Fibroblast of lung (primary cell): ENCODE measurements around the gene EHHADH.

Experiments used
- EZH2 ChIP-seq: IDR thresholded peaks from 2 replicates; pipeline ENCODE4 v1.5.1; 2012; ENCODE audit warnings: low read length, control low read depth, mild to moderate bottlenecking; ENCODE audit errors: missing control alignments
- TF ChIP-seq, protein P1 (sequence below), 2 donors: IDR thresholded peaks in 1 of 2; conservative IDR thresholded peaks in 1 of 2; 1 replicate in 1 of 2; 2 replicates in 1 of 2; pipeline ENCODE4 v1.5.1; 2011 to 2012; ENCODE audit warnings: low read length in 2 of 2, control low read depth in 1 of 2, inconsistent platforms in 1 of 2, low read depth in 1 of 2, mild to moderate bottlenecking in 1 of 2

DNA sequence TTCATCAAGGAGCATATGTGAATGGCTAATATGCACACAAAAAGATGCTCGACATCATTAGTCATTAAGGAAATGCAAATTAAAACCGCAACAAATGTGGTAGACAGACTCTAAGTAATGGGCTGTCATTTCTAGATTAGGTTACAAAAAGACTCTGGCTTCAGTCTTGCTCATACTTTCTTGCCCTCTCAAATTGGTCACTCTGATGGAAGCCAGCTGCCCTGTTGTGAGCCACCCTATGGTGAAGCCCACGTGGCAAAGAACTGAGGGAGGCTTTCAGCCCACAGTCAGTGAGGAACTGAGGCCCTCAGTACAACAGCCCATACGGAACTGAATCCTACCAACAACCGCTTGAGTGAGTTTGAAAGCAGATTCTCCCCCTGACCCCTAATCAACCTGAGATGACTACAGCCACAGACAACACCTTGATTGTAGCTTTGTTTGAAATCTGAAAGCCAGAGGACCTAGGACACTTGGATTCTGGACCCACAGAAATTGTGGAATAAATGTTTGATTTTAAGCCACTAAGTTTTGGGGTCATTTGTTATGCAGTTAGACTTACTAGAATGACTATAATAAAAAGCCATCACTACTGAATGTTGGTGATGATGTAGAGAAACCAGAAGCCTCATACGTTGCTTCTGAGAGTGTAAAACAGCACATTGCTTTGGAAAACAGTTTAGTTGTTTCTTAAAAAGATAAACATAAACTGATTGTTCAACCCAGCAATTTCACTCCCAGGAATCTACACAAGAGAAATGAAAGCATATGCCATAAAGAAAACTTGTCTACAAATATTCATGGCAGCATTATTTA, 45.7 kb downstream of the EHHADH start:
- TF ChIP-seq, protein P1, sequence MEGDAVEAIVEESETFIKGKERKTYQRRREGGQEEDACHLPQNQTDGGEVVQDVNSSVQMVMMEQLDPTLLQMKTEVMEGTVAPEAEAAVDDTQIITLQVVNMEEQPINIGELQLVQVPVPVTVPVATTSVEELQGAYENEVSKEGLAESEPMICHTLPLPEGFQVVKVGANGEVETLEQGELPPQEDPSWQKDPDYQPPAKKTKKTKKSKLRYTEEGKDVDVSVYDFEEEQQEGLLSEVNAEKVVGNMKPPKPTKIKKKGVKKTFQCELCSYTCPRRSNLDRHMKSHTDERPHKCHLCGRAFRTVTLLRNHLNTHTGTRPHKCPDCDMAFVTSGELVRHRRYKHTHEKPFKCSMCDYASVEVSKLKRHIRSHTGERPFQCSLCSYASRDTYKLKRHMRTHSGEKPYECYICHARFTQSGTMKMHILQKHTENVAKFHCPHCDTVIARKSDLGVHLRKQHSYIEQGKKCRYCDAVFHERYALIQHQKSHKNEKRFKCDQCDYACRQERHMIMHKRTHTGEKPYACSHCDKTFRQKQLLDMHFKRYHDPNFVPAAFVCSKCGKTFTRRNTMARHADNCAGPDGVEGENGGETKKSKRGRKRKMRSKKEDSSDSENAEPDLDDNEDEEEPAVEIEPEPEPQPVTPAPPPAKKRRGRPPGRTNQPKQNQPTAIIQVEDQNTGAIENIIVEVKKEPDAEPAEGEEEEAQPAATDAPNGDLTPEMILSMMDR (conservative IDR thresholded peaks at IDR 0.05 in 1 of 2, IDR thresholded peaks at IDR 0.05 in 1 of 2; ENCODE audit: low read depth in 1 of 2, low read length in 2 of 2), result no peak
- TF ChIP-seq EZH2, result no peak
